Measurements from ENCODE around the gene ATP10B.

- no peak for TF ChIP-seq POLR2AphosphoS5 (IDR thresholded peaks at IDR 0.05)
- no peak for TF ChIP-seq CTCF (IDR thresholded peaks at IDR 0.05)
Measured at GRCh38 chr5:160887780-160888179, 35.8 kb upstream of the ATP10B start.
